ENCODE data around the gene FGGY.

Gene FGGY

DNA sequence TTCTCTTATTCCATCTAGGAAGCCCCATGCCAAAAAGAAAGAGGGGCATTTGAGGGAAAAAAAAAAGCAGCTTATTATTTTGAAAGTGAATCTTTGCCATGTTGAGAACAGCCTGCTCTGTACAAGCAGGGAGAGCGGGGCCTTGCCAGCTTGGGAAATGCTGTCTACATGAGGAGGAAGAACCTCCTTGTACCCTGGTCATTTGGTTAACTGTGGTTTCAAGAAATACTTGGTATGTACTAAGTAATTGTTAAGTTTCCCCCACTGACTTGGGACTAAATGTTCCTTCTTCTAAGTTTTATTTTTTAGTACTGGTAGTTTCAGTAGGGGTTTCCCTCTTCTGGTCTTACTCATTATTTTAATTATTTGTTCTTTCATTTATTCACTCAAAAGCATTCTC, 373.8 kb downstream of the FGGY start:
- no peak for DNase-seq

DNA sequence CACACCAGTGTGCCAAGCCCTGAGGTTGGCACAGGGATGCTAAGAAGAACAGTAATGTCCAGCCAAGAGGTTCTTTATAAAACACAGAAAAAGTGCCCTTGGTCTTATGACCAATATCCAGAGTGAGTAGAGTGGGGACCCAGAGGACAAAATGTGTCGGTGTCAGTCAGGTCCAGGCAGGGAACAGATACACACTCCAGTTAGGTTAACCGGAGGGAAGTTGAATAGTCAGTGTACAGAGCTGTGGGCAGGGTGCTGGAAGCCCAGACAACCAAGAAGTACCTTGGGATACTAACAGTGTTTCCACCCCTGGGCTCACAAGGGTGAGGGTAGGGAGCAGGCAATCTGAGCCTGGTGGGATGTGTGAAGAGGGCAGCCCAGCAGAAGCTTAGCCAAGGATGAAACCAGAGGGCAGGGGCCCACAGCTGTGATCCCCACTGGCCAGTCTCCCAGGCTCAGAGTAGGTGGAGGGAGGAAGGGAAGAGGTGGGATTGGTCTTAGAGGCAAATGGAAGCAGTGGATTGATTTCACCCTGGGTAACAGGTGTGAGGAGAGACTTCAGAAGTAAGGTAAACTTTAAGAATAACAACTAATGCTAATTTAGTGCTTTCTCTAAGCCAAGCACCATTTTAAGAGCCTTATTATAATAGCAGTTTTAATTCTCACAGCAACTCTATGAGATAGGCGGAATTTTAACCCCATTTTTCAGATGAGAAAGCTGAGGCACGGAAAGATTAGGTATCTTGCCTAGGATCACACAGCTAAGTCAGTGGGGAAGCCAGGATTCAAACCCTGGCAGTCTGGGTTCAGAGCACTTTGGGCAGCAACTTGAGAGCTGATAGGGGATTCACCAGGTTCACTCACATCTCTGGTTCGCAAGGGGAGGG, 374.4 kb downstream of the FGGY start:
- DNase-seq, result no peak

DNA sequence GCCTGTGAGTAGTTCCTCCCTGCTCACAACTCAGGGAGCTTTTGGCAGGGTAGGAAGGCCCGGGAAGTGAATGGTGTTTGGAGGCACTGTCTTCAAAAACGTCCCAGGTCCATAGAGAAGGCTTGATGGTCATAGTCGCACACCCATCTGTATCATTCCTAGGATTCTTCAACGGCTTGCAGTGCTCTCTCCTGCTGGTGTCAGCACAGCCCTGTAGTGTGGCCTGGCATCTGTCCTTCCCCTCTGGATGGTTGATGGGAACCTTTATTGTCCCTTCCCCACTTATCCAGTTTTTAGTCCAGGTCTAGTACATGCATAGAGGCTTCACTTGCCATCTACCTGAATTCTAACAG, 375.0 kb downstream of the FGGY start:
- no peak for DNase-seq

- DNase-seq, result no peak
Measured at GRCh38 chr1:59672851-59673572, 376.1 kb downstream of the FGGY start.

DNA sequence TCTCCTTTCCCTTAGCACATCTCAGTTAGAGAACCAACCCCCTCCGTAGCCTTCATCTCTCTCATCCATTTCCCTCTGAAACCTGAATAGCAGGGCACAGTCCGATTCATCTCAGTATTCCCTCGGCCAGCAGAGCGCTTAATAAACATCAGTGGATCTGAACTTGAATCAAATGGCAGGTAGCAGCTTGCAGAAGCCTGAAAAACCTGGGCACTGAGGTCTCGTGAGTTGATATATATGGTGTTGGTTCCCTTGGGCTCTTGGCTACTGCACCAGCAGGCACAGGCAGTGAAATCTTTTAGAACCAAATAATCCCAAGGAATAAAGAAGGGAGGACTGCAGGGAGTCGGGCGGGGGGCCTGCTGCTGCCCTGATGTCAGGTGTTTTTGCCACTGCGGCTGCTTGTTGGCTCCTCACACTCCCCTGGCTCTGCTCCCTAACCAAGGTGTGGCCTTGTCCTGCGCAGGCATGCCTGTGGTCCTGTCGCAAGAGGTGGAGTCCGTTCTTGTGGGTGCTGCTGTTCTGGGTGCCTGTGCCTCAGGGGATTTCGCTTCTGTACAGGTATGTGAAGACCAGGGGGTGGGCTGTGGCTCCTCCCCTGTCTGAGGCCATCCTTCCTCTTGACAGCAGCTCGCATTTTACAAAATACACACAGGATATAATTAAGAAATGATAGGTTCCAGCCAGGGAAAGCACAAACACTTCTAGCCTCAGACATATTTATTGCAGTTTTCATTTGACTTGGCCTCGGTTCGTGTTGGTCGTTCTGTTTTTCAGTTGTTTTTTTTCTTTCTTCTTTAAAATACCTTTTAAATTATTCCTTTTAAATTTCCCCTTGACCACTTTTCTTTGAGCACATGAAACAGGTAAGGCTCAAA, 376.9 kb downstream of the FGGY start:
- no peak for DNase-seq

- peak; percentile 10 for DNase-seq
Measured at GRCh38 chr1:59674595-59674994, 377.7 kb downstream of the FGGY start.

GRCh38 chr1:59675936-59676335, 379.0 kb downstream of the FGGY start:
- no peak for DNase-seq

DNA sequence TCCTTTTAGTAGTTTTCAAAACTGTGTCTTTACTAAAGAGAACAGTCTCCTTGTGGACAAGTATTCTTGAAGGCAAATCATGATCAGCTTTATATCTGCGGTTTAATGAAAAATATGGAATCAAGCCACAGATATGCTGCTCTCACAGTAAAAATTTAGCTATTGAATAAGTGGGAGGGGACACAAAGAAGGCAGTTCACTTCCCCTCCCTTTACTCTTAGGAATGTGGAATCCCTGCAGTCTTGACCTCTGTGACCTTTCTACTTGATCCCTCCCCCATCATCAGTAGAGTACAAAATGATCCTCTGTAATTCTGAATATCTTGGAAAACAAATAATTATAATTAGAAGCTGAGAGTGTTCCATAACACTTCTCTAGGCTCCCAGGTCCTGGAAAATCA, 381.1 kb downstream of the FGGY start:
- no peak for DNase-seq

DNA sequence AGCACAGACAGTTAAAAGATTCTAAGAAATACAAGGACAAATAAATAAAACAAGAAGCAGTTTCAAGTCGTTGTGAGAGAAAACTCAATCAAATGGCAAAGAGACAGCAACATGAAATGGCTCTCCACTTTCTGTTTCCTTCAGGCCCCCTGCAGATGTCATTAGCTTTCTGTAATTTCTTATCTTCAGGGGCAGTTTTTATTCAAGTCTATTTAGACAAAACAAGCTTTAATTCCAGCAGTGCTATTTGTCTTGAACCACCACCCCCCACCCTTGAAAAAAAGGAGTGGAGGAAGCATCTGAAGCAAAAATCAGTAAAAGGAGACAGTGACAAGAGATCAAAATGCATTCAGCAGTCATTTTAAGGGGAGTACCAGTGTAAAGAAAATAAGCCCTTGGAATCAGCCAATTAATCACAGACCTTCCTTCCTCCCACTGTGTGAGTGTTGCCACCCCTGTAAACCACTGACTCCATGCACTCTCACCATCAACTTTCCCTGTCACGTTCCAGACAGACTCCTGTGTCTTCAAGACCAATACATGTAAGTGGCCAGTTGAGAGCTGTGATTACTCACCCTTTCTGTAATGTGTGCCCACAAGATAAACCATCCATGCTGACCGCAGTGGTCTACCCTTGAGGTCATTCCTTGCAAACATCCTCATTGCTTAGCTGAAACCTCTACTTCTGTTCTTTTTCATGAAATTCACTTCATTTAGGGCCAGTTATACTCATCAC, 381.8 kb downstream of the FGGY start:
- no peak for DNase-seq

DNA sequence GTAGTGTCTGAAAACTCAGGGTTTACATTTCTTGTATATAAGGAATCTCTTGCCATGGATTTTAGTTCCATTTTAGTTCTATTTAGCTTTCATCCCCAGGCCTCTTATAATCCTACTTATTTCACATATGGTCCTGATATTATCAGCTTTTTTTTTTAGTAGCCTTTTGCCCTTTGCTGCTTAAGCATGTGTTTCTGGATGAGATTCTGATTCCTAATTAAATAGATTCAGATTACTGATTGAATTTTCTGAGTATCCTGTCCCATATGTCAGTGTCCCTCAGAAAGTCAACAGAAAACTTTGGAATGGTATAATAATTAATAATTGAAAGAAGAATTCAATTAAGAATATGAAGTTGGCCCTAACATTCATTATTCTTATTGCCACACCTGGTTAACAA, 383.1 kb downstream of the FGGY start:
- DNase-seq, result no peak

DNA sequence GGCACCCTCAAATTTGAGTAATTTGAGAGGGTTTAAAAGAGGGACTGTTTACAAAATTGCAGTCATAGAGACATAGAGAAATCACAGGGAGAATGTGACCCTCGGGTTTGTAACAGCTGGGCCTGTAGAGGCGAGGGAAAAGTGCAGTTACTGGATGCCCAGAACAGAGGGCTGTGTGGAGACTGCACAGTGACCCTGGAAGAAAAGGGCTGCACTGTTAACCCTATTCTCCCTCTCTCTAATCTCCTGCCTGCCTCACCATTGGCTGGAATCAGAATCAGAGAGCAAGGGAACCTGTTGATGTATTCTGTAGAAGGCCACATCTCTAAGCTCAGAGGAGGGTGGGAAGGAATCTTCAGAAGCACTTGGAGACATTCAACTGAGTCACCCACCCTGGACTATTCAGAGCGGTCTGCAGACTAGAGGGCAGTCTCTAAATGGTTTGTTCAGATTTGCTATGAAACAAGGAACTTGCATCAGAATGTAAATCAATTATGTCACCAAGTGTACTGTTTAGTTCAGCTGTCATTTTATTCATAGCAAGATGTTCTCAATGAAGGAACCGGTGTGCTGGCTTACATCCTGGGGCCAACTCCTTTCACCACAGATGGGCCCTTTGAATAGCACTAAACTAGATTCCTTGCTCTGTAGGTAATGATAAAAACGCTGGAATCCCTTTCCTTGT, 385.6 kb downstream of the FGGY start:
- no peak for DNase-seq

- no peak for DNase-seq
Measured at GRCh38 chr1:59683197-59683596, 386.3 kb downstream of the FGGY start.

- DNase-seq, result no peak
Measured at GRCh38 chr1:59684698-59685097, 387.8 kb downstream of the FGGY start.

DNA sequence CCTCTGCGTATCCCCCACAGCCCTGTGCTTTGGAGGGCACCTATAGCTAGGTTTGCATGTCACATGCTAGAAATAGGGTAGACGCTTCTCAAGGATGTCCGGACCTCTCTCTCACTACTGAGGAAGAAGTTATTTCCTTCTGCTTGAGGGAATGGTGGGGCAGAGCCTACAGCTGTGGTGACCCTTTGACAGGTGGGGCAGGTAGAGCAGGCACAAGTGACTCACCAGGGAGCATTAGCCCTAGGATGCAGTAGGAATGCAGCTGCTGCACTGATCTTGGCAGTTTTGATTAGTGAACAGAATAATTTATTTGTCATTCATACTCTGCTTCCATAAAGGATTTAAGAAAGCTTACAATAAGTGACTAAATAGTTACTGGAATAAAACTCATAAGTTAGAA, 388.2 kb downstream of the FGGY start:
- DNase-seq, result no peak

GRCh38 chr1:59685666-59686065, 388.8 kb downstream of the FGGY start:
- DNase-seq, result no peak

GRCh38 chr1:59686170-59686569, 389.3 kb downstream of the FGGY start:
- peak; percentile 88 for DNase-seq

DNA sequence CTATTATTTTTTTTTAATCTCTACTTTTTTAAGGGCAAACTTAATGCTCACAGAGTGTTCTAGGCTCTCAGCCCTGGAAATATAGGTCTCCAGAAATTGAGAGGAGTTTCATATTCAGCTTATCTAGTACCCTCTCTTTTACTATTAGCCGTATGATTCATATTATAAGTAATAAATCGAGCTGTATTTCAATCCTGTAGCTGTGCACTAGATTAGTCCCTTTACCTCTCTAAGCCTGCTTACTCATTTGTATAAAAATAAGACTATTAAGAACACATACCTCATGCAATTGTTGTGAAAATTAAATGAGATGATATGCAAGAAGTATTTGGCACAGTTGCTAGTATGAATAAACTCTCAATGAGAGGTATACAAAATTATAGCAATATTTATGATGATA, 389.7 kb downstream of the FGGY start:
- DNase-seq, result no peak

DNA sequence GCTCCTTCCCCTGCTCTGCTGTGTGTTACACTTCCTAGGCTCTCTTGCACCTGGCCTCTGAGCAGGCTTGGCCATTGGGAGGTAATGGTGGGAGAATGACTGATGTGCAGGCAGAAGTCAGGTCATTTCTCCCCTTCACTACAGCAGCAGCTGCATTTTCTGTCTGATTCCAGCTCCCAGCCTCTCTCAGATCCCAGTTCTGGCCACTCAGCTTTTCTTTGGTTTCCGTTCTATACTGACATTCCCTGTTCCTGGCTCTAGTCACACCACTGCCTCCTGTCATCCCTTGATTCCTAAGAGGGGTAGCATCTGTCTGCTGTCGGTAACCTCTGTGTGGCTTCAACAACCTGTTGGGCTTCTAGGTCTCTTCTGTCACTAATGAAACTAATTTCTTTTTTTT, 390.2 kb downstream of the FGGY start:
- DNase-seq, result no peak

- no peak for DNase-seq
Measured at GRCh38 chr1:59688976-59689375, 392.1 kb downstream of the FGGY start.

DNA sequence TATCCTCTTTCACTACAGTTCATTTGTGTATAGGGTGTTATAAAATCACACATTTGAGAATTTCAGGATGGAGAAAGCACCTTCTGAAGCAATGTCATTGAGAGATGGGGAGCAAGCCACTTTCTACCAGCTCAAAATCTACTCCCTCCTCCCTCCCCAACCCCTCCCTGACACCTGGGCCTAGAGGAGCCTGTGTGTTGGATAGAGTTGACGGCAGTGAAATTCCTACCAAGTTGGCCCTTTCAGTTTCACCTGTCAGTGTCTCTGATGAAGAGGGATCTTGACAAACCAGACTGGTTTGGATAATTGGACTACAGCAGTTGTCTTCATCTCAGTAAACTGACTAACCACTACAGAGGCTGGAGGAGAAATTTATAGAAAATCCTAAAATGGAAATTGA, 392.8 kb downstream of the FGGY start:
- no peak for DNase-seq

- no peak for DNase-seq
Measured at GRCh38 chr1:59690171-59690930, 393.5 kb downstream of the FGGY start.
